ENCODE measurements around the gene UBE2QL1. TPM values are rescaled to one million over a fixed set of nuclear protein-coding genes. Genes with fewer than 3 reads are reported as not detected.

UBE2QL1 gene
- total RNA-seq, 4 donors from 2014 or later = 0.15 to 1.4 (median 0.28) TPM

- TF ChIP-seq EP300 (IDR thresholded peaks at IDR 0.05) (no peak), CTCF (IDR thresholded peaks at IDR 0.05) (no peak), POLR2AphosphoS5 (IDR thresholded peaks at IDR 0.05) (no peak), POLR2A (IDR thresholded peaks at IDR 0.05) (no peak)
- H3K9me3 ChIP-seq = no peaks in the 10 kb centered on the region
- H3K27ac ChIP-seq = no peak overlapping the region
- H3K27me3 ChIP-seq = peaks cover 46% of the 10 kb centered on the region
- no peak overlapping the region for H3K4me3 ChIP-seq
- ATAC-seq = no peak
- no peaks in the 10 kb centered on the region for H3K36me3 ChIP-seq
- H3K4me1 ChIP-seq = no peaks in the 10 kb centered on the region
- 66 to 68% methylated on average over 5 of the region's 5 CpGs for WGBS, 2 donors (ENCODE audit: low coverage in 1 of 2)
Measured at GRCh38 chr5:6457592-6457991, 8.9 kb downstream of the UBE2QL1 start.

GRCh38 chr5:6458833-6459232, 10.2 kb downstream of the UBE2QL1 start:
- no peak overlapping the region for H3K27ac ChIP-seq
- H3K4me1 ChIP-seq = no peaks in the 10 kb centered on the region
- H3K36me3 ChIP-seq = no peaks in the 10 kb centered on the region
- WGBS, 2 donors (ENCODE audit: low coverage in 1 of 2) = 86 to 88% methylated on average over 1 to 3 of the region's 4 CpGs
- ATAC-seq = no peak
- no peak overlapping the region for H3K4me3 ChIP-seq
- peaks cover 33% of the 10 kb centered on the region for H3K27me3 ChIP-seq
- H3K9me3 ChIP-seq = no peaks in the 10 kb centered on the region
- TF ChIP-seq CTCF (IDR thresholded peaks at IDR 0.05) (no peak), EP300 (IDR thresholded peaks at IDR 0.05) (no peak), POLR2AphosphoS5 (IDR thresholded peaks at IDR 0.05) (no peak), POLR2A (IDR thresholded peaks at IDR 0.05) (no peak)

- Histone ChIP-seq H3K4me1 (no peaks in the 10 kb centered on the region), H3K4me3 (no peak overlapping the region), H3K27me3 (peaks cover 23% of the 10 kb centered on the region), H3K27ac (no peak overlapping the region), H3K9me3 (no peaks in the 10 kb centered on the region), H3K36me3 (no peaks in the 10 kb centered on the region)
- 29 to 65% methylated on average over 2 to 5 of the region's 5 CpGs for WGBS, 2 donors (ENCODE audit: low coverage in 1 of 2)
- TF ChIP-seq CTCF (IDR thresholded peaks at IDR 0.05) = no peak
- no peak for TF ChIP-seq EP300 (IDR thresholded peaks at IDR 0.05)
- no peak for TF ChIP-seq POLR2AphosphoS5 (IDR thresholded peaks at IDR 0.05)
- no peak for TF ChIP-seq POLR2A (IDR thresholded peaks at IDR 0.05)
- no peak for ATAC-seq
Measured at GRCh38 chr5:6459896-6460295, 11.2 kb downstream of the UBE2QL1 start.

GRCh38 chr5:6461006-6461405, 12.3 kb downstream of the UBE2QL1 start:
- no peak for ATAC-seq
- TF ChIP-seq POLR2AphosphoS5 (IDR thresholded peaks at IDR 0.05) (no peak), POLR2A (IDR thresholded peaks at IDR 0.05) (no peak)
- no peaks in the 10 kb centered on the region for H3K9me3 ChIP-seq
- H3K27ac ChIP-seq = no peak overlapping the region
- no peak overlapping the region for H3K4me3 ChIP-seq
- H3K27me3 ChIP-seq = peaks cover 16% of the 10 kb centered on the region
- H3K4me1 ChIP-seq = no peaks in the 10 kb centered on the region
- WGBS, 2 donors (ENCODE audit: low coverage in 1 of 2) = 75 to 77% methylated on average over 2 of the region's 2 CpGs
- no peaks in the 10 kb centered on the region for H3K36me3 ChIP-seq

- ATAC-seq = no peak
- WGBS, 2 donors (ENCODE audit: low coverage in 1 of 2) = 67 to 77% methylated on average over 3 to 5 of the region's 17 CpGs
- no peak overlapping the region for H3K4me3 ChIP-seq
- H3K4me1 ChIP-seq = no peaks in the 10 kb centered on the region
- no peak overlapping the region for H3K27ac ChIP-seq
- TF ChIP-seq POLR2AphosphoS5 (IDR thresholded peaks at IDR 0.05) (no peak), EP300 (IDR thresholded peaks at IDR 0.05) (no peak), CTCF (IDR thresholded peaks at IDR 0.05) (no peak), POLR2A (IDR thresholded peaks at IDR 0.05) (no peak)
- no peaks in the 10 kb centered on the region for H3K9me3 ChIP-seq
- peaks cover 10% of the 10 kb centered on the region for H3K27me3 ChIP-seq
- no peaks in the 10 kb centered on the region for H3K36me3 ChIP-seq
Measured at GRCh38 chr5:6461793-6462650, 13.4 kb downstream of the UBE2QL1 start.

Measured in gastroesophageal sphincter (tissue), 4 donors.